ENCODE data around the gene SNX9. TPM values are rescaled to one million over a fixed set of nuclear protein-coding genes. Genes with fewer than 3 reads are reported as not detected.
A peak's percentile ranks its signal among the peaks of the same experiment; 100 is the strongest.

Gene SNX9
- total RNA-seq, 4 donors from 2014 or later = 29.4 to 44.9 (median 33.3) TPM

- Histone ChIP-seq H3K4me3 (no peak overlapping the region), H3K9me3 (no peaks in the 10 kb centered on the region), H3K4me1 (peaks cover 15 to 29% of the 10 kb centered on the region in 2 donors), H3K27me3 (no peaks in the 10 kb centered on the region), H3K36me3 (no peaks in the 10 kb centered on the region), H3K27ac (peak overlapping the region; percentile 0 to 90 (median 82))
- intact Hi-C loops (cut with DNase I; ENCODE audit: low total_unique reads) (loop anchor here (5.0 kb wide), 1 partner anchor 161 kb away; the partner anchor contains the start of gene SYNJ2), in situ Hi-C loops (cut with MboI; ENCODE audit: low sequenced_read_pairs in 4 of 4) (no loop called here)
- no peak for DNase-seq
- TF ChIP-seq POLR2A (IDR thresholded peaks at IDR 0.05) = no peak
- no peak for TF ChIP-seq CTCF (IDR thresholded peaks at IDR 0.05 in 4 of 5, conservative IDR thresholded peaks at IDR 0.05 in 1 of 5)
- ATAC-seq = no peak
These were observed 1.6 kb upstream of the SNX9 start for GRCh38 chr6:157821342-157822033.

- in situ Hi-C loops (cut with MboI; ENCODE audit: low sequenced_read_pairs in 4 of 4) (no loop called here), intact Hi-C loops (cut with DNase I; ENCODE audit: low total_unique reads) (loop anchor here (5.0 kb wide), 1 partner anchor 160 kb away; the partner anchor contains the start of gene SYNJ2)
- Histone ChIP-seq H3K36me3 (no peaks in the 10 kb centered on the region), H3K9me3 (no peaks in the 10 kb centered on the region), H3K4me1 (peaks cover 15 to 29% of the 10 kb centered on the region in 2 donors), H3K27me3 (no peaks in the 10 kb centered on the region), H3K4me3 (peak overlapping the region; percentile 66 to 83 (median 74)), H3K27ac (peak overlapping the region; percentile 82 to 96 (median 86))
- ATAC-seq = peak; percentile 45 to 52
- DNase-seq = peak in 1 of 2 donors; percentile 14
- TF ChIP-seq CTCF (IDR thresholded peaks at IDR 0.05 in 4 of 5, conservative IDR thresholded peaks at IDR 0.05 in 1 of 5) (no peak), POLR2A (IDR thresholded peaks at IDR 0.05) (no peak)
These were observed 623 bp upstream of the SNX9 start for GRCh38 chr6:157822245-157823000.

GRCh38 chr6:157823528-157824370 is 703 bp downstream of the SNX9 start:
- Histone ChIP-seq H3K4me3 (peak overlapping the region; percentile 80 to 97 (median 88)), H3K4me1 (peaks cover 15 to 34% of the 10 kb centered on the region in 2 donors), H3K9me3 (no peaks in the 10 kb centered on the region), H3K27ac (peak overlapping the region; percentile 82 to 96 (median 90)), H3K27me3 (no peaks in the 10 kb centered on the region), H3K36me3 (no peaks in the 10 kb centered on the region)
- intact Hi-C loops (cut with DNase I; ENCODE audit: low total_unique reads) = loop anchor here (5.0 kb wide), 1 partner anchor 159 kb away; the partner anchor contains the start of gene SYNJ2
- peak in 1 of 2 donors; percentile 15 for DNase-seq
- ATAC-seq = peak; percentile 42 to 54
- in situ Hi-C loops (cut with MboI; ENCODE audit: low sequenced_read_pairs in 4 of 4) = no loop called here
- peak in 2 of 5 experiments; percentile 20 to 27 for TF ChIP-seq CTCF (IDR thresholded peaks at IDR 0.05 in 4 of 5, conservative IDR thresholded peaks at IDR 0.05 in 1 of 5)
- peak; percentile 15 to 38 for TF ChIP-seq POLR2A (IDR thresholded peaks at IDR 0.05)

GRCh38 chr6:157825243-157825904 is 2.3 kb downstream of the SNX9 start:
- no peak for DNase-seq
- intact Hi-C loops (cut with DNase I; ENCODE audit: low total_unique reads) = no loop called here

More at GRCh38 chr6:157825243-157825904, 2.3 kb downstream of the SNX9 start:
- H3K4me3 ChIP-seq = no peak overlapping the region
- in situ Hi-C loops (cut with MboI; ENCODE audit: low sequenced_read_pairs in 4 of 4) = no loop called here
- no peaks in the 10 kb centered on the region for H3K36me3 ChIP-seq
- no peak for TF ChIP-seq POLR2A (IDR thresholded peaks at IDR 0.05)
- TF ChIP-seq CTCF (IDR thresholded peaks at IDR 0.05 in 4 of 5, conservative IDR thresholded peaks at IDR 0.05 in 1 of 5) = no peak
- no peaks in the 10 kb centered on the region for H3K27me3 ChIP-seq
- no peak for ATAC-seq
- H3K27ac ChIP-seq = peak overlapping the region; percentile 1 to 90 (median 46)
- no peaks in the 10 kb centered on the region for H3K9me3 ChIP-seq
- H3K4me1 ChIP-seq = peaks cover 20 to 44% of the 10 kb centered on the region in 2 donors
